HG02870 (cell line): ENCODE data around the gene CELF2.
A peak's percentile ranks its signal among the peaks of the same experiment; 100 is the strongest.

ENCODE experiments used
- ATAC-seq: cut with Tn5 transposase; IDR thresholded peaks from one replicate; pipeline ENCODE4 v1.9.1; 2021; ENCODE audit warnings: mild to moderate bottlenecking, moderate library complexity; ENCODE audit not compliant: unreplicated experiment

The CELF2 gene

DNA sequence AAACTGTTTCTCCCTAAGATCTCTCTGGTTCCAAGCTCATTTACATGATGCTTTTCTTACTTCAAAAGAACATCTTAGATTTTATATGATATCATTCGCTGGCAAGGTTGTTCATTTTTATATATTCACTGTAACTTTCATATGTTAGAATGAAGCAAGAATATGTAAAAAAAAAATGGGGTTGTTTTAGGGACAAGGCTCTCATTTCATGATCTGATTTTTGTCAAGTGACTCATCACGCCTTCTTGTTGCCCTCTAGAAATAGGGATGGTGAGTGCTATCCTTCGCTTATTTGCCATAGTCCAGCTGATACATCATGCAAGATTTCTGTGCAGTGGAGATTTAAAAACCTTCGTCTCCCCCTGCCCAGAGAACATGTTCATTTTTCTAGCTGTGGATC lies 14.0 kb upstream of the CELF2 start:
- no peak for ATAC-seq

DNA sequence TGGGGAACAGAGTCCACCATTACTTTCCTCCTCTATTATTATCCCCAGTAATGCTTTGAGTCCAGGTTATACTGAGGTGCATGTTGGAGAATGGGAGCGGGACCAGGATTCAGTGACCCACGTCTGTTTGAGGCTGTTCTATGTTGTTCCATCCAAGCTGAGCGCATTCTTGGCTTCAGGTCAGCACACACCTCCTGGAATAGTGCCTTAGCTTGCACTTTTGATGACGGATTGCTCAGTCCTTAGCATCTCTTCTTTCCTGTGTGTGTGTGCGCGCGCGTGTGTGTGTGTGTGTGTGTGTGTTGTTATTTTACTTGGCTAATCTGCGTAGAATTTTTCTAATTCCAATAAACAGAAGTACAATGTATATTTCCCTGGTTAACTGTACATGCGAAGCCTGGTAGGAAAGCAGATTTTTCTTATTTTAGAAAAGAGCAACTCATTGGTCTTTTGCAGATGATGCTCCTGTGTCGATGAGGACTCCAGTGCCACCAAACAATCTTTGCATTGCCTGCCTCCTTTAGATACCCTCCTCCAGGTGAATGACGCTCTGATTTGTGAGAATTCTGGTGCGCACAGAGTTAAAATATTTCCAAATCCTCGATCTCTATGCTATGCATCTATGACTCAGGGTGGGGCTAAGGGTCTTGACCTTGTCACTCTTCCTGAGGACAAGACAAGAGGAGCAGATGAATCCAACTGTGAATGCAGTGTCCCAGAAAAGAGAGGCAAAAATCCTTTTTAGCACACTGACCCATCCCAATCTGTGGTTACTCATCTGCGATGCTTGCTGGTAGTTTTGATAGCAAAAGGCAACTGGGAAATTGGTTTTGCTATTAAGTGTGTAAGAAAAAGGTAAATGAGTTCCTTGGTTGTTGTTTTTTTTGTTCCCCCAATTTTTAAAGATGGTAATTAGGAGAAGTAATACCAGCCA lies 13.3 kb upstream of the CELF2 start:
- ATAC-seq, result no peak

DNA sequence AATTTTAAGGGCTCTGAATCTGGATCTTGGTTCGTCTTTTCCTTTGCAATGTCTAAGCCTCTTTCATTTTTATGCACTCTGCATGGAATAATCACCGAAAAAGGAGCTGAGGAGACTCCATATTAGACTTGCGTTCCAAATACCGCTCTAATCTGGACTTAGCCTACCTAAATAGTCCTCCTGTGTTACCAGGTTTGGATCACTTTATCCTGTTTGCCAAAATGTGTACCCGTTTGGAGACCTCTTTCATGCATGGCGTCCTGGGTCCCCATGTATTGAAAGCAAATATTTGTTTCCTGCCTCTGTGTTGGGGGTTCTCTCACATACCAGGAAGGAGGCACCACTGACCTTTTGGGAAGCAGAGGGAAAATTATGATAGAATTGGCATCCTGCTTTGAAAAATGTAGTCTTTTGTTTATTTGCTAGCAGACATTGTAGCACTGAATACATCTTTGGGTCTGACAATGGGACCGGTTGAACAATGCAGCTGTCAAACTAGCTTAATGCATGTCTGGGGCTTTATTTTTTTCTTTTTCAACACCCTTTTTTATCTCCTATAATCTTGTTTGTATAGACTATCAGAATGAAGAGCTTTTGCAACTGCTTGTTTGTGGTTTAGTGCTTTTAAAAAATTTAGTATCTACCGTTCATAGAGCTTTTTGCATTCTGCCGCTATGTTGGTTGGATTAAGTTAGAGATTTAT lies 11.8 kb upstream of the CELF2 start:
- no peak for ATAC-seq

DNA sequence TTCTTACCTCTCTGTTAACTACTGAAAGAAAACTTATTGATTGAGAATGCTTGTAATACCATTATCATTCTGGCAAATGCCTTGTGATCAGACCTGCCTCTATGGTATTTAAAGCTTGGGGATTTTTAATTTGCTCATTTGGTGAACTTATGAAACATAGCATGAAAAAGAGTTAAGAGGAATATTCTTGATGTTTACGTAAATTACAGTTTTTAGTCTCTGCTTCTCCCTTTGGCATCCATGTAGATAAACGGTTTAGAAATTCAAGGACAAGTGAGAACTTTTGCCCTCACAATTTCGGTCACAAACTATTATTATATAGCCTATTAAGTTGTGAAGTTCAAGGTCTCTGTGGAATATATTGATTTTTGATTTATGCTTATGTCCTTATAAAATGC lies 11.2 kb upstream of the CELF2 start:
- ATAC-seq, result no peak

DNA sequence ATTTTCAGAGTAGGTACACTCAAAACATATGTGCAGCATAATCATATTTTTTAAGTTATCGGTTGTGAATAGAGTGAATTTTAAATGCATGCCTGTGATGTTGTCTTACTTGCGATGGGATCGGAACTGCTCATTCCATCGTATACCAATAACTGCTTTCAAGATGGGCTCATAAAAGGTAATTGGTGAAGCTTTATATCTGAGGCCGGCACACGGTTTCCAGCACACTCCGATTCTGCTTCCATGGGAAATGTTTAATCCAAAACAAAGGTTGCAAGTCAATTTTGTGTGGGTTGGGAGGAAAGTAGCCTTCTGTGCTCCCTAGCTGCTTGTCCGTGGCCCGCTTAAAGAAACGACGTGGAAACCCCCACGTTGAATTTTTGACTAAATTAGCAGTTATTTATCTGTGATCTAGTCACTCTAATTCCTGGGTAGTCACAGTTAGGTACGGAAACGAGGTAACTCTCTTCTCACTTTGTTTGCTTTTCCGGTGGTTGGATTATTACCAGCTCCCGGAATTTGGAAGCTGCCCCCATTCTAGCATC lies 10.1 kb upstream of the CELF2 start:
- ATAC-seq, result no peak

DNA sequence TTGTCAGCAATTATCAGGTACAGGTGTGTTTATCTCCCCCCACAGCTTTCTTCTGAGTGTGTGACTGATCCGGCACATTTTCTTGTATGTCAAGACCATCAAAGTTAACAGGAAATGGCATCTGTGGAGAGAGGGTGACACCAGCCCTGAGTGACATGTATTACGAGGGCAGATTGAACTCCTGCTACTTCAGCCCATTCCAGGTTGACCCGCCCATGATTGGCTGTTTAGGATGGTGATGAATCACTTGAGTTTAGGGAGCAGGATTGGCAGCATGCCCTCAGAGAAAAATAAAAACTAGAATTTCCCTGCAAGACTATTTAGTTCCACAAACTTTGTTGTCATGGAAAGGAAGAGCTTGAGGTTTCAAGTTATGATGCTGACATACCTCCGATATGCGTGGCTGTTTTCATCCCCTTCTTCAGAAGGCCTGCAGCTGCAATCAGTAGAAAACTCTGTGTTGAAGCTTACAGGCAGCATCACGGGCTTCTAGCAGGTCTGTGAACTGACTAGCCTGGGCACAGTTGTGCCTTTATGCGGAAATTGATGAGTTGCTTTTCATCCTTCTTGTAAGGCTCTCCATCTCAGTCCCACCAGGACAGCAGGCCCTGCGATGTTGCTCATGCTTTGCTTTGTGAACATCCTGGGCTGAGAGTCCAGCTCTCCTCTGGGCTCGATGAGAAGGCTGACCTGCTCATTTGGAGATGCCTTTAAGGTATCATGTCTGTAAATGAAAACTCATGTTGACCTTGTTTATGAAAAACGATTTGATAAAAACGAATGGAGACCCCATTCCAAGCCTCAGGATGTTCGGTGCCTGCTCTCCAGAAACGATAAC lies 8.0 kb upstream of the CELF2 start:
- no peak for ATAC-seq

DNA sequence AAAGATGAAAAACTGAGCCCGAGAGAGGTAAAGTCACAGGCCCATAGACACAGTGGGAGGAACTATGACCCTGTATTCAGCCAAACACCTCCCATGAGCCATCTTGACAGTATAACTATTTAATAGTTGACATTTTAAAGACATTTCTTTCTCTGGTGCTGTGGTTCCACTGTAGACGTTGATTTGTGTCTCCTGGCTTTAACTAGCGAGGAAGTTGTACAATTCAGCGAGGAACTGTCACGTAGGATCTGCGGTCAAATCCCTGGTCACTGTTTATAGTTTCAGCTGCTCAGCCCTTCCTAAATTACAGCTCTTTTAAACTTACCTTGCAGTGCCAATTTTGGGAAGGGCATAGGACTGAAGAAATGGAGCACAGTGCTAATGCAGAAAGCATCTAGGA lies 7.1 kb upstream of the CELF2 start:
- ATAC-seq, result no peak

DNA sequence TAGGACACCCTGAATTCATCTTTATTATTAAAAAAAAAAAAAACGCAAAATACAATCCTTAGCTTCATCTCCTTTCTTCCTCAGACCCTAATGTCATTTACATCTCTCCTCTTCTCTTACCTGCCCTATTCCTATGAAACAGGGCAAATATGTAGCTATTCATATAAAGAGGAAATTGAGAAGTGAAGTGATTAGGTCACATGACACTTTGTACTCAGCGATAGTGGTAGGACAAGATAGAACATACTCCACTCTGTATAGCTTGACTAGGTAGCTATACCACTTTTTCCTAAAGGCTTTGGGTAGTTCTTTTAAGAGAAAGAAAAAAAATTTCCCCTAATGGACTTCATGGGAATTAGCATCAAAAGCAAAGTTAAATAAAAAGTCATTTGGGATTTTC lies 6.2 kb upstream of the CELF2 start:
- no peak for ATAC-seq

DNA sequence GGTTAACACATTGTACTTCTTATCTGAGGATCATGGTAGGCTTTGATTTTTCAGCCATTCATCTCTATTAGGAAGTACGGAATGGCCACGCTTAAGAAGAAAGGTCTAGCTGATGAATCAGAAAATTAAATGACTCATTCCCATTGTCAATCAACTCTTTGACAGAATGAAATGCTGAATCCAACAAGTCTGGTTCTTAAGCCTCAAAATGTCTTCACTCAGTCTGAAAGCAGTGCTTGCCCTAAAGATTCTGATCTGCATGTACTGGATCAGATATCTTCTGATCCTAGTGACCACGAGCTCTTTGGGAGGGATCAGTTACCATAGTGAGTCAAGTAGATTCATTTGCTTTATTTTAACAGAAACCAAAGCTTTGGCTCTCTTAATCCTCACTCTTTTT lies 5.7 kb upstream of the CELF2 start:
- no peak for ATAC-seq

DNA sequence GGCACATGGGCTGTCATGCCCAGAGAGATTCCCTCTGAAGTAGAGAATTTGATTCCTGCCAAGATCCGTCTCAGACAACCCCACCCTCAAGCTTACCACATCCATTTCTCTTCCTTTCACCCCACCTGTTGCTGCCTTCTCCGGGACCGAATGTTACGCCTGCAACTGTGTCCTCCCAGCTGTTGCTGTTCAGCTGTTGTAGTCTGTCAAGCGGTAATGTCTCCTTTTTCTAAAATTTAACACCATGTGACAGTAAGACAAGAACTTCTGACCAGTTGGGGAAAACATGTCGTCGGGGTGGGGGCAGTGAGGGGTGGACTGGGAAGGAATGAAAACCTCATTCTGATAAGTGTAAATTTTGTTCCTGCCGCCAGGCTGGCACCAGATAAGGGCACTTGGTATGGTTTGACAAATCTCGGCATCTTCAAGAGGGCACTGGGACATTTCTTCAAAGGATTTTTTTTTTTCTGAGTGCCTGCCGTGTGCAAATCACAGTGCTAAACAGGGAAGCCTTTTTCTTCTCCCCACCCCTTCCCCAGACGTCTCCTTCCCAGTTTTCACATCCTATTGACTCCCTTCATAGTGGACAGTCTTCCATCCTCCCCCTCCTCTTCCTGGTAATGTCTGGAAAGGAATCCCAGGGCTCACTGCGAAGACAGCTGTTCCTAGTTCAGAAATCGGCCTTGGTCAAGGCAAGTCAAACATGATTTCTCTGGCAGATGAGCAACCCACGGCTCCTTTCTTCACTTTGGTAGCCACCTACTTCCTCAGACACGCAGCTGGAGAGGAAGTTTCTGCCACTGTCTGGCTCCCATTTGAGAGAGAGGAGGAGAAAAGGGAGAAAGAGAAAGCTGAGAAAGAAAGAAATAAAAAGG lies 5.0 kb upstream of the CELF2 start:
- ATAC-seq, result no peak

DNA sequence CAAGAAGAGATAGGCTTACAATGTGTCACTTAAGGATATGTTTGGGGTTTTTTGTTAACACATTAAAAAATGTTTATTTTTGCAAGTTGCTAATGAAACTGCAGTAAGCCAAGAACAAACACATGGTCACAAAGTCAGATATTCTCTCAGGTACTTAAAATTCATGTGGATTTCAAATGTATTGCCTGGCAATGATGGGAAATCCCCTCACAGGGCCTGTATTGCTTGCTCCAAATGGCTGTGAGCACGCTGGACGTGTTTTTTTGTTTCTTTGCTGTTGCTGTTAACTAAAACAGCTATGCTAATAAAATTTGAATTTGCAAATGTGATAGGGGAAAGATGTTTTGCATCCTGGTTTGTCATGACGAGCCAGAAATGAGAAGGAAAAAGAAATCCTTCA lies 3.8 kb upstream of the CELF2 start:
- no peak for ATAC-seq

DNA sequence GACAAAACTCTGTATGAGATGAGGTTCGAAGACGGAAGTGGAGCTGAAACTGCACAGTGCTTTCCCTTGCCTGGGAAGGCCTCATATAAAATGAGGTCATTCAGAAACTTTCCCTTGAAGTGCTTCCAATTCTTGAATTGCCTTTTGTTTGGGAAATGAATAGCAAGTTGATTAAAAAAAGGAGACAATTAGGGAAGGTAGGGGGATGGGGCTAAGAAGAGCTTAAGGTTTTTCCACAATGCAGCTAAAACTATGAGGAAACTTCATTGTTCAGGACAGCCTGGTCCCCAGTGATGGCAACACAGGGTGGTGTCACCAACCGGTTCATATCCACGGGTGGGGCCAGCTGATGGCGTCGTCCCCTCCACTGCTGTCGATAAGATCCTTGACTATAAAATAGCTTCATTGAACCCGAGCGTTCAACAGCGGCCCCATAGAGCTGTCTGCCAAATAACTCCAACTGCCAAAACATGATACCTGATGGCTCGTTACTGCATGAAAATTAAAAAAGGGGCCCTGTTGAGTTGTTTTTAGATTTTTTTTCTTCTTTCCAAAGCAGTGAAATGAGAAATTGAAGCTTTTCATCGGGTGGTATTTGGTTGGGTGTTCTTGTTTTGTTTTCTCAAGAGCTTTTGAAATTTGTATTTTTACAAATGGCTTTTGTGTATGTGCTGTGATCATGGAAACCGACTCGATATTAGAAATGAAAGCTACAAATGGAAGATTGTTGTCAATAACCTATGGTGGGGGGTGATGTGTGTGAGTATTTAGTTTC lies 2.8 kb upstream of the CELF2 start:
- no peak for ATAC-seq

DNA sequence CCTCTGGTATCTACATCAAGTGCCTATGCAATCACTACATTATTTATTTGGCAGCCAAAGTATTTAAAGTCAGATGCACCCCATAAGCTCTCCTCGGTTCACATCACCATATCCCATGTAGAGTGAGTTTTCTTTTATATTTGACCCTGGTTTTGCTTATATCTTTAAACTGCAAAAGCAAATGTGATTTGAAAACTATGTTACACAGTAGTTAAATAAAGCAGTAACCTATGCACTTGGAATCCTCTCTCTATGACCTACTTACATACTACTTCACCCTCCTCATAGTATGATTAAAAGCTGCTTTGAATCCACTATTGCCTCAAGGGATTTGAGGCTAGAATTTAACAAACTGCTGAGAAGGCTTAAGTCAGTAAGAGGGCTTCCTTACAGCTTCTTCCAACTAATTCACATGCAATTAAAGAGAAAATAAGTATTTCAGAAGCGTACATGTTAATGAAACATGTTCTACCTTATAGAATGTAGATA lies 2.2 kb upstream of the CELF2 start:
- no peak for ATAC-seq

DNA sequence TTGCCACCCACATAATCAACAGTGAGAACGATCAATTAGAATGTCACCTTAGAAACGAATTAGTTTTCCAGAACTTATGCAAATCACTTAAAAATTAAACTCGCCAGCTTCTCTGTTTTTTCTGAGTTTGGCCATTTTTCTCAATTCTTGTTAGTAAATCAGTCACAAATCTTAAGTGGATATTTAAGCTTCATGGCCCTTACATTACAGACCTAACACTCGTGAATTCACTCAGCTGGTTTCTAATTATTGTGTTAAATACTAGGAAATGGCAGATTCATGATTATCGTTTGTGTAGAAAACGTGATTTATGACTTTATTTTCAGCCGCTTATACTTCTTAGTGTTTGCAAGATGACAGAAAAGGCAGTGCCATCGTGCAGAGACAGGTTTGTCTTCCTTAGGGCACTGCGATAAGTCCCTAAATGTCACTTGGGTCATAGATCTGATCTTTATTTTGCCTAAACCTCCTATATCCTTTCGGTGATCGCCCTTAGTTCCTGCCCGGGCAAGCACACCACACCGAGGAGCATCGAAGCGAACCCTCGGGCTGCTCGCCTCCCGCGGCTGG lies 587 bp upstream of the CELF2 start:
- ATAC-seq, result peak; percentile 47

DNA sequence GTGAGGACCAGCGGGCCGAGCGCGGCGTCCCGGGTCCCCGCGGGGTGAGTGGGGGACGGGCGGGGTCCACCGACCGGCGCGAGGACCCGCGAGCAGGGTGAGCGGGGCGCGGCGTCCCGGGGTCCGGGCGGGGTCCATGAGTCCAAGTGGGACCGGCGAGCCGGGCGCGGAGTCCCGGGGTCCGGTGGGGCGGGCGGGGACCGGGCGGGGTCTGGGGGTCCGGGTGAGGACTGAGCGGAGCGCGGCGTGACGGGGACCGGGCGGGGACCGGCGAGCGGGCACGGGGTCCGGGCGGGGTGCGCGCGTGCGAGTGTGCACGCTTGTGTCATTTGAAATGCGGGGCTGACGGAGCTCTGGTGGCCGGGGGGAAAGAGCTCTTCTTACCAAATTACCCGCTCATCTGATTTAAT lies 765 bp downstream of the CELF2 start:
- no peak for ATAC-seq

DNA sequence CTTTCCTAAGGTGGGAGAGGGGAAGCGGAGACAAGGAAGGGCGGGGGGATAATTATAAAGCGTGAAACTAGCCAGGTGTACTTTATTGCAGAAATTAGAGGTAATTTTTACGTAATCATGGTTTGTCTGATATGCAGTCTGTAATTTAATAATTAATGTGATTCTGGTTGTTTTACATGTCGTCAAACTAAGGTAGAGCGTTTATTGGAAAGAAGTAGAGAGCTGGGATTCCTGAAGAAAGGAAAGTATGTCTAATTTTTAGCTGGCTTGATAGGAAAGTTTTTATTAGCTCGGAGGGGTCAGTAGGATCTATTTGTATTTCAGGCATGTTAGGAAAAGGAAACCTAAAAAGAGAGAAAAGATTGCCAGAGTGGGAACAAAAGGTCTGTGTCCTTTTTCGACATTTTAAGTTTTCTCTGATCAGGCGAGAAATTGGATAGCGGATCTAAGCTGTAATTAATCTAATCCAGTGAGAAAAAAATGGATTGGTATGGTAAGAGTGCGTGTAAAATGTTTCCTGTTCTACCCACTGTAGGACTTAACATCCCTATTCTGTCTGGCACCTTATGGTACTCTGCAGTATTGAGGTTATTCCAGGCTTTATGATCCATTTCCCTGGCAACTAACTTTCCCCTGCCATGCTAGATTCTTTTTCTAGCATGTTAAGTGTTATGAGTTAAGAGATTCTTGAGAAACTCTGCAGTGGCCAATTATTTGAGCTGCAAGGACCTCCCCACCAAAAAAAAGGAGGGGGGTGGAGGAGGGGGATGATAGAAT lies 1.4 kb downstream of the CELF2 start:
- ATAC-seq, result no peak

DNA sequence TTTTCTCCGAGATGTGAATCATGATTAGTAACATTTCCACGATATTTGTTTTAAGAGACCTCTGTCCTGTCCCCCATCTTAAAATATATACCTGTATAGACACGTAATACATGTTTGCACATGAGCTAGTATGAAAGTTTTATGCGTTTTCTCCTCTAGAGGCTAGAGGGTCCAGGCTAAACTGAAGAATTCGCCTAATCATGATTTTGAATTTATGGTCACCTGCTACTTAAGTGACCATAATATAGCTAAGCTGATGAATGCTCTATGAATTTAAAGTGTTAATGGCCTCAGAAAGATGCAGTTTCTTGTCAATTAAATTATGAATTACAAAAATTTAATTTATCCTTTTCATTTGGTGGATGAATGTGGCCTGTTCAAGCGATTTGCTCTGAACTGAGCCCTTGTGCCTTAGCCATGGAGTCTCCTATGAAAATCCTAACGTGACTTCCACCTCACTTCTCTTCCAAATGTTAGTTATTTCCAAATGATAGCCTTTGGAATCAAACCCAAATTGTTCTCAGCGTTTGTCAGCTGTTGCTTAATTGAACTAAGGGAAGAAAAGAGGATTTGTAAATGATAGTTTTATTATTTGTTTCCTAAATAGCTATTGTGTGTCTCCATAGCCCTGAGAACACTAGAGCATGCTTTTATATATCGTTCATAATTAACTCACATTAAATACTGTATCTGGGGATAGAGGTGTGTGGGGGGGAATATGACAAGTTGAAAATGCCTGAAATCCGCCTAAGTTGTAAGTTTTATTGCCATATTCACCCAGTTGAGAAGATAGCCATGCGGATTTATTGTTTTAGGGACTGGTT lies 2.3 kb downstream of the CELF2 start:
- ATAC-seq, result no peak
